A673 (cell line): ENCODE results near the gene RXRA. TPM values are rescaled to one million over a fixed set of nuclear protein-coding genes. Genes with fewer than 3 reads are reported as not detected.

Source experiments
- BruUV-seq: library from RNA; stranded (reverse); fragments of 400-500 nt; replicated peaks from 2 replicates; lab custom pipeline; 2021; lab: Mats Ljungman, UMichigan
- CTCF ChIA-PET: fragments of 300-600 bp; sonication (Branson Sonifier 250); formaldehyde crosslinking; loops from one replicate; lab custom pipeline; 2022; ENCODE audit warnings: antibody characterized with exemption; lab: Charles Lee
- POLR2A ChIA-PET: fragments of 300-600 bp; sonication (Branson Sonifier 250); formaldehyde crosslinking; loops from one replicate; lab custom pipeline; 2022; ENCODE audit warnings: antibody characterized with exemption; ENCODE audit not compliant: low non-redundant PET; lab: Charles Lee
- DNase-seq: peaks from one replicate; pipeline ENCODE4 v3.0.0-alpha.2; 2015; ENCODE audit warnings: low spot score
- H3K27ac ChIP-seq: fragments of 200-600 bp; sonication (generic); 2 replicates; pipeline ENCODE4 v1.5.1; 2016; ENCODE audit warnings: mixed run types, low read depth, mild to moderate bottlenecking, mixed read lengths, antibody characterized with exemption, low read length; ENCODE audit not compliant: poor library complexity, severe bottlenecking
- H3K27me3 ChIP-seq: fragments of 200-600 bp; sonication (generic); replicated peaks from 2 replicates; pipeline ENCODE4 v1.6.1; 2017; ENCODE audit warnings: mixed run types, low read depth, mild to moderate bottlenecking, mixed read lengths, antibody characterized with exemption, low read length; ENCODE audit not compliant: insufficient read depth, poor library complexity
- H3K36me3 ChIP-seq: fragments of 200-600 bp; sonication (generic); 2 replicates; pipeline ENCODE4 v1.6.1; 2016; ENCODE audit warnings: mixed run types, mild to moderate bottlenecking, mixed read lengths, antibody characterized with exemption, low read length; ENCODE audit not compliant: insufficient read depth, poor library complexity, severe bottlenecking
- H3K4me1 ChIP-seq: fragments of 200-600 bp; sonication (generic); 2 replicates; pipeline ENCODE4 v1.6.1; 2017; ENCODE audit warnings: mixed run types, mild to moderate bottlenecking, mixed read lengths, antibody characterized with exemption, low read length; ENCODE audit not compliant: insufficient read depth, poor library complexity, severe bottlenecking
- H3K4me3 ChIP-seq: fragments of 200-600 bp; sonication (generic); 2 replicates; pipeline ENCODE4 v1.5.1; 2016; ENCODE audit warnings: low read depth, mixed run types, mild to moderate bottlenecking, mixed read lengths, low read length; ENCODE audit not compliant: poor library complexity, severe bottlenecking
- H3K9me3 ChIP-seq: fragments of 200-600 bp; sonication (generic); 2 replicates; pipeline ENCODE4 v1.6.1; 2016; ENCODE audit warnings: mixed run types, low read depth, mild to moderate bottlenecking, mixed read lengths, antibody characterized with exemption, low read length; ENCODE audit not compliant: poor library complexity, severe bottlenecking
- EZH2 ChIP-seq: fragments of 200-600 bp; sonication (generic); IDR thresholded peaks from 2 replicates; pipeline ENCODE4 v1.6.1; 2017; ENCODE audit warnings: borderline replicate concordance, low read depth, mild to moderate bottlenecking, mixed read lengths, antibody characterized with exemption, low read length; ENCODE audit not compliant: poor library complexity, severe bottlenecking
- intact Hi-C: fragments of 100-400 bp; cut with micrococcal nuclease; formaldehyde crosslinking; loops from one replicate; pipeline ENCODE4 v1.10.0; 2022; ENCODE audit not compliant: unreplicated experiment
- total RNA-seq: library from RNA; stranded (reverse); gene quantifications from 2 replicates; pipeline ENCODE4 v1.2.3, GENCODE V29; 2021
- TF ChIP-seq, protein P1 (sequence below): fragments of 300-800, 200-600 bp; sonication (generic); conservative IDR thresholded peaks from 2 replicates; pipeline ENCODE4 v1.5.1; 2017; ENCODE audit warnings: low read depth, mild to moderate bottlenecking, antibody characterized with exemption, low read length, moderate library complexity, mixed read lengths

RXRA gene
- total RNA-seq, 1 experiment from 2014 or later, result 54.1 TPM

GRCh38 chr9:134313470-134313869 is 12.8 kb upstream of the RXRA start:
- H3K27ac ChIP-seq, result no peak overlapping the region
- BruUV-seq, result no TSS peak
- no peak for TF ChIP-seq EZH2
- TF ChIP-seq, protein P1, sequence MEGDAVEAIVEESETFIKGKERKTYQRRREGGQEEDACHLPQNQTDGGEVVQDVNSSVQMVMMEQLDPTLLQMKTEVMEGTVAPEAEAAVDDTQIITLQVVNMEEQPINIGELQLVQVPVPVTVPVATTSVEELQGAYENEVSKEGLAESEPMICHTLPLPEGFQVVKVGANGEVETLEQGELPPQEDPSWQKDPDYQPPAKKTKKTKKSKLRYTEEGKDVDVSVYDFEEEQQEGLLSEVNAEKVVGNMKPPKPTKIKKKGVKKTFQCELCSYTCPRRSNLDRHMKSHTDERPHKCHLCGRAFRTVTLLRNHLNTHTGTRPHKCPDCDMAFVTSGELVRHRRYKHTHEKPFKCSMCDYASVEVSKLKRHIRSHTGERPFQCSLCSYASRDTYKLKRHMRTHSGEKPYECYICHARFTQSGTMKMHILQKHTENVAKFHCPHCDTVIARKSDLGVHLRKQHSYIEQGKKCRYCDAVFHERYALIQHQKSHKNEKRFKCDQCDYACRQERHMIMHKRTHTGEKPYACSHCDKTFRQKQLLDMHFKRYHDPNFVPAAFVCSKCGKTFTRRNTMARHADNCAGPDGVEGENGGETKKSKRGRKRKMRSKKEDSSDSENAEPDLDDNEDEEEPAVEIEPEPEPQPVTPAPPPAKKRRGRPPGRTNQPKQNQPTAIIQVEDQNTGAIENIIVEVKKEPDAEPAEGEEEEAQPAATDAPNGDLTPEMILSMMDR, result no peak
- peaks cover 38% of the 10 kb centered on the region for H3K4me1 ChIP-seq
- H3K36me3 ChIP-seq, result no peaks in the 10 kb centered on the region
- intact Hi-C loops, result no loop called here
- ChIA-PET POLR2A (no interaction called here), CTCF (no interaction called here)
- no peaks in the 10 kb centered on the region for H3K9me3 ChIP-seq
- H3K4me3 ChIP-seq, result no peak overlapping the region
- DNase-seq, result no peak
- no peaks in the 10 kb centered on the region for H3K27me3 ChIP-seq

DNA sequence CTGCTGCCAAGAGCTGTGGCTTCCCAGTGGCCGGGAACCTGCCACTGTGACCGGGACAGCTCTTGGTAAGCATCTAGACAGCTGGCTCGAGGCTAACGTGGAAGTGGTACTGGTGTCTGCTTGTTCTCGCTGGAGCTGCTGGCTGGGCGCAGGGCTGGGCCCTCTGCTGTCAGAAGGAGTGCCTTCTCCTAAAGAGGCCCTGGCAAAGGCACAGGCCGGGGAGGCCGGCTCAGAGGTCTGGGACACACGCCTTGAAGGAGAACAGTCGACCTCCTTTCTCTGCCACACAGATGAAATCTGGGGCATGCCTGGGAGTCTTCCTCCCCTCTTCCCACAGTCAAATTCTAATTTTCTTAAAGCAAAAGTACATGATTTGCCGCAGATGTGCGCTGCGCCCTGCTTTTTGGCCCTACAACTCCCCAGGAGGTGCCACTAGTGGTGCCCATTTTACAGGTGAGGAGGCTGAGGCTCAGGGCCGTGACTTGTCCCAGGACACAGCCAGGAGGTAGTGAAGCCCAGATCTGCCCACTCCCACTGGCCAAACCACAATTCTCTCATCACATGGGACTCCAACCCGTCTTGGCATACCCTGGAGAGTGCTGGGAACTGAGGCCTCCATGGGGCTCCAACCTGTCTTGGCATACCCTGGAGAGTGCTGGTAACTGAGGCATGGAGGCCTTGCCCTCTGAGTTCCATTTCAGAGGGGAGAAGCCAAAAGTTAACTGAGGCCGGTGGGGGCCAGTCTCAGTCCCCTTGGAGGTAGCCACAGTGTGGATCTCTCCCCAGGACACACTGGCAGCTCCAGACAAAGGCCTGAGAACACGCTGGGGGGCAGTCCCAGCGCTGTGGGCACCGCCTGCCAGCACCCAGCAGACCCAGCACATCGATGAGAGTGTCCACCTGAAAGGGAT is 12.0 kb upstream of the RXRA start:
- no TSS peak for BruUV-seq
- Histone ChIP-seq H3K4me3 (no peak overlapping the region), H3K4me1 (peaks cover 40% of the 10 kb centered on the region), H3K27me3 (no peaks in the 10 kb centered on the region), H3K36me3 (no peaks in the 10 kb centered on the region), H3K9me3 (no peaks in the 10 kb centered on the region), H3K27ac (no peak overlapping the region)
- CTCF ChIA-PET, result no interaction called here
- DNase-seq, result no peak
- POLR2A ChIA-PET, result no interaction called here
- intact Hi-C loops, result no loop called here
- TF ChIP-seq, protein P1, result no peak
- no peak for TF ChIP-seq EZH2

DNA sequence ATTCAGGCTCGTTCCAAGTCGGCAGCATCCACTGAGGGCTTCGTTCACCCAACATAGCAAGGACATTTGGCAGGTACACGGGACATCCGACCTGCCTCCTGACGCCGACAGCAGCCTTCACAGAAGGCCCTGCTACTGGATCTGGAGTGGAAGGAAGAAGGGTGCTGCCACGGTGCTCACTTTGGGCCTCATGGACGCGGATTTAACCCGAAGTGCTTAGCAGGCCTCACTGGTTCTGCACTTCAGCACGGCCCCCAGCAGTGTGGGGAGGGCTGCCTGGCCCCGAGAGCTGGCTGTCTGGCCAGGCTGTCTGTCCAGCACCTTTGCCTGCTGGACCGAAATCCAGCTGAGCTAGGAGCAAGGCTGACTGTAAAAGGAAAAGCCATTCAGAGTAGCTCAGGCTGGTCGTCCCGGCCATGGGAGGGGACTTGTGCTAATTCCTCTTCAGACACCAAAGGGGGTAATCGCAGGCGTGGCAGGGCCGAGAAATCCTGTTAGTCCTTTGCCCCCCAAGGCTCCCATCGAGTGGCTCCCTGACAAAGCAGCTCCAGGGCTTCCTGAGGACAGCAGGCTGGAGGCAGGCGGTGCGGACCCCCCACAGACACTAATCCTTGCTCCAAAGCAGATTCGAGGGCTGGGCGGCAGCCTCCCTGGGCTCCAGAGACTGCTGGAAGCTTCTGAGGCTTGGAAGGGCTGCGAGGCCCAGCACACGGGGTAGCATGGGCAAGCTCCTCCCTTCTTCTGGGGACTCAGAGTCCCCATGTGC is 11.1 kb upstream of the RXRA start:
- no peaks in the 10 kb centered on the region for H3K36me3 ChIP-seq
- H3K9me3 ChIP-seq, result no peaks in the 10 kb centered on the region
- no TSS peak for BruUV-seq
- CTCF ChIA-PET, result no interaction called here
- intact Hi-C loops, result no loop called here
- H3K27ac ChIP-seq, result no peak overlapping the region
- DNase-seq, result peak; percentile 59
- POLR2A ChIA-PET, result no interaction called here
- no peak for TF ChIP-seq EZH2
- TF ChIP-seq, protein P1, result no peak
- no peak overlapping the region for H3K4me3 ChIP-seq
- no peaks in the 10 kb centered on the region for H3K27me3 ChIP-seq
- H3K4me1 ChIP-seq, result peaks cover 40% of the 10 kb centered on the region
